ENCODE data around the gene EIF3L. TPM values are rescaled to one million over a fixed set of nuclear protein-coding genes. Genes with fewer than 3 reads are reported as not detected.

The EIF3L gene
- total and polyA plus RNA-seq, 11 donors, result 111 to 456 (median 357) TPM

DNA sequence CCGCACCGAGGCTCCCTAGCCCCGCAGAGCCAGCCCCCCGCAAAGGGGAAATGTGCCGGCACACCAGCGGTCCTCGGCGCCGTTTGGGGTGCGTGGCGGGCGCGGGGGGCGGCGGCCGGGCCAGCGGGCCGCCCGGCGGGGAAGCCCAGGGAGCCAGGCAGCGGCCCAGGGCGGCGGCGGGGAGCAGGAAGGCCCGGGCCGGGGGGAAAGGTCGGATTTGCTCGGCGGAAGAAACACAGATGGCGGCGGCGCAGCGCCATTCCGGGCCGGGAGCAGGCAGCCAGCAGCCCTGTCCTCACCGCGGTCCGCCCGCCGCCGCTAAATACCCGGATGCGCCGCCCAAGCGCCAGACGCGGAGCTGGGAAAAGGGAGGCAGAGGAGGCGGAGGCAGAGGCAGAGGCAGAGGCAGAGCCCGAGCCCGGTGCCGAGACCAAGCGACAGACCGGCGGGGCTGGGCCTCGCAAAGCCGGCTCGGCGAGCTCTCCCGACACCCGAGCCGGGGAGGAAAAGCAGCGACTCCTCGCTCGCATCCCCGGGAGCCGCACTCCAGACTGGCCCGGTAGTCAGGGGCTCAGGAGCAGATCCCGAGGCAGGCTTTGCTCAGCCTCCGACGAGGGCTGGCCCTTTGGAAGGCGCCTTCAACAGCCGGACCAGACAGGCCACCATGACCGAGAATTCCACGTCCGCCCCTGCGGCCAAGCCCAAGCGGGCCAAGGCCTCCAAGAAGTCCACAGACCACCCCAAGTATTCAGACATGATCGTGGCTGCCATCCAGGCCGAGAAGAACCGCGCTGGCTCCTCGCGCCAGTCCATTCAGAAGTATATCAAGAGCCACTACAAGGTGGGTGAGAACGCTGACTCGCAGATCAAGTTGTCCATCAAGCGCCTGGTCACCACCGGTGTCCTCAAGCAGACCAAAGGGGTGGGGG lies 44.1 kb upstream of the EIF3L start:
- Histone ChIP-seq H3K9me3 (no peaks in the 10 kb centered on the region), H3K4me3 (peak overlapping the region; percentile 48 to 85 (median 74)), H3K36me3 (no peaks in the 10 kb centered on the region), H3K27ac (peak overlapping the region; percentile 62 to 97 (median 93)), H3K4me1 (peaks cover 0 to 57% (median 30%) of the 10 kb centered on the region in 12 donors), H3K27me3 (peaks cover 0 to 2% (median 0%) of the 10 kb centered on the region in 9 donors)
- ATAC-seq, result peak; percentile 46 to 67 (median 64)
- WGBS, 4 donors, result 1 to 3% (median 2%) methylated on average over 29 to 87 of the region's 87 CpGs
- TF ChIP-seq, protein P1, sequence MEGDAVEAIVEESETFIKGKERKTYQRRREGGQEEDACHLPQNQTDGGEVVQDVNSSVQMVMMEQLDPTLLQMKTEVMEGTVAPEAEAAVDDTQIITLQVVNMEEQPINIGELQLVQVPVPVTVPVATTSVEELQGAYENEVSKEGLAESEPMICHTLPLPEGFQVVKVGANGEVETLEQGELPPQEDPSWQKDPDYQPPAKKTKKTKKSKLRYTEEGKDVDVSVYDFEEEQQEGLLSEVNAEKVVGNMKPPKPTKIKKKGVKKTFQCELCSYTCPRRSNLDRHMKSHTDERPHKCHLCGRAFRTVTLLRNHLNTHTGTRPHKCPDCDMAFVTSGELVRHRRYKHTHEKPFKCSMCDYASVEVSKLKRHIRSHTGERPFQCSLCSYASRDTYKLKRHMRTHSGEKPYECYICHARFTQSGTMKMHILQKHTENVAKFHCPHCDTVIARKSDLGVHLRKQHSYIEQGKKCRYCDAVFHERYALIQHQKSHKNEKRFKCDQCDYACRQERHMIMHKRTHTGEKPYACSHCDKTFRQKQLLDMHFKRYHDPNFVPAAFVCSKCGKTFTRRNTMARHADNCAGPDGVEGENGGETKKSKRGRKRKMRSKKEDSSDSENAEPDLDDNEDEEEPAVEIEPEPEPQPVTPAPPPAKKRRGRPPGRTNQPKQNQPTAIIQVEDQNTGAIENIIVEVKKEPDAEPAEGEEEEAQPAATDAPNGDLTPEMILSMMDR (IDR thresholded peaks at IDR 0.05), result no peak
- peak in 1 of 2 donors; percentile 78 for TF ChIP-seq POLR2A (IDR thresholded peaks at IDR 0.05)
- intact Hi-C loops (cut with DNase I), result loop anchor here in 3 of 10 donors (2.0 to 10.0 kb wide), 3 partner anchors 50 to 53 kb away; no protein-coding TSS in a partner anchor
- peak; percentile 92 to 97 (median 93) for DNase-seq

GRCh38 chr22:37805810-37806277 lies 43.4 kb upstream of the EIF3L start:
- Histone ChIP-seq H3K4me1 (peaks cover 0 to 57% (median 30%) of the 10 kb centered on the region in 12 donors), H3K4me3 (peak overlapping the region; percentile 48 to 85 (median 74)), H3K9me3 (no peaks in the 10 kb centered on the region), H3K27ac (peak overlapping the region; percentile 62 to 97 (median 93)), H3K27me3 (peaks cover 0 to 2% (median 0%) of the 10 kb centered on the region in 9 donors), H3K36me3 (no peaks in the 10 kb centered on the region)
- 23 to 40% (median 31%) methylated on average over 10 of the region's 10 CpGs for WGBS, 4 donors
- intact Hi-C loops (cut with DNase I), result loop anchor here in 2 of 10 donors (2.0 to 10.0 kb wide), 2 partner anchors 51 to 53 kb away; no protein-coding TSS in a partner anchor
- ATAC-seq (no peak), DNase-seq (no peak)
- TF ChIP-seq POLR2A (IDR thresholded peaks at IDR 0.05), result no peak
- TF ChIP-seq, protein P1 (IDR thresholded peaks at IDR 0.05), result no peak

DNA sequence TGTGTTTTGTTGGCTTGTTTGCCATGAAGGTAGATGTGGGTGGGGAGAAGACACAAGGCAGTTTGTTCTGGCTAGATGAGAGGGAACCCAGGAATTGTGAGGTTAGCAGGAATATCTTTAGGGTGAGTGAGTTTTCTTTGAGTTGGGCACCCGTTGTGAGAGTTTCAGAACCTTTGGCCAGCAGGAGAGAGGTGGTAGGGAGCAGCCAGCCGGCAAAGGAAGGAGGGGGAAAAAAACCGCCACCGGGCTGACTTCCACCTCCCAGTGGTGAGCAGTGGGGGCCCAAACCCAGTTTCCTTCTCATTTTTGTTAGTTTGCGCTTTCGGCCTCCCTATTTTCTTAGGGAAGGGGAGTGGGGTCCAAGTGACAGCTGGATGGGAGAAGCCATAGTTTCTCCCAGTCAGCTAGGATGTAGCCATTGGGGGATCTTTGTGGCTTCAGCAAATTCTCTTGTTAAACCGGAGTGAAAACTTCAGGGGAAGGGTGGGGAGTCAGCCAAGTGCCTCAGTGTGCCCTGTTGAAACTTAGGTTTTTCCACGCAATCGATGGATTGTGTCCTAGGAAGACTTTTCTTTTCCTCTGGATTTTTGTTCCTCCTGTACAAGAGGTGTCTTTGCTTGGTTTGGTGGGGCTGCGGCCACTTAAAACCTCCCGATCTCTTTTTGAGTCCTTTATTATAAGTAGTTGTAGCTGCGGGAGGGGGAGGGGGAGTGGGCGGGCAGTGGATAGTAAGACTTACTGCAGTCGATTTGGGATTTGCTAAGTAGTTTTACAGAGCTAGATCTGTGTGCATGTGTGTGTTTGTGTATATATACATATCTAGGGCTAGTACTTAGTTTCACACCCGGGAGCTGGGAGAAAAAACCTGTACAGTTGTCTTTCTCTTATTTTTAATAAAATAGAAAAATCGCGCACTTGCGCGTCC lies 42.5 kb upstream of the EIF3L start:
- ATAC-seq (no peak), DNase-seq (no peak)
- H3K9me3 ChIP-seq, result no peaks in the 10 kb centered on the region
- TF ChIP-seq POLR2A (IDR thresholded peaks at IDR 0.05), result no peak
- TF ChIP-seq, protein P1 (IDR thresholded peaks at IDR 0.05), result no peak
- WGBS, 4 donors, result 1 to 3% (median 2%) methylated on average over 19 of the region's 19 CpGs
- H3K36me3 ChIP-seq, result no peaks in the 10 kb centered on the region
- intact Hi-C loops (cut with DNase I), result loop anchor here in 1 of 10 donors (10.0 kb wide), 1 partner anchor 52 kb away; no protein-coding TSS in a partner anchor
- H3K4me1 ChIP-seq, result peaks cover 0 to 57% (median 30%) of the 10 kb centered on the region in 12 donors
- peaks cover 0 to 2% (median 0%) of the 10 kb centered on the region in 9 donors for H3K27me3 ChIP-seq
- H3K27ac ChIP-seq, result peak overlapping the region in 10 of 12 donors; percentile 23 to 97 (median 80)
- peak overlapping the region; percentile 48 to 85 (median 74) for H3K4me3 ChIP-seq
